ENCODE measurements around the gene KIF5C.
A peak's percentile ranks its signal among the peaks of the same experiment; 100 is the strongest.

Gene KIF5C

DNA sequence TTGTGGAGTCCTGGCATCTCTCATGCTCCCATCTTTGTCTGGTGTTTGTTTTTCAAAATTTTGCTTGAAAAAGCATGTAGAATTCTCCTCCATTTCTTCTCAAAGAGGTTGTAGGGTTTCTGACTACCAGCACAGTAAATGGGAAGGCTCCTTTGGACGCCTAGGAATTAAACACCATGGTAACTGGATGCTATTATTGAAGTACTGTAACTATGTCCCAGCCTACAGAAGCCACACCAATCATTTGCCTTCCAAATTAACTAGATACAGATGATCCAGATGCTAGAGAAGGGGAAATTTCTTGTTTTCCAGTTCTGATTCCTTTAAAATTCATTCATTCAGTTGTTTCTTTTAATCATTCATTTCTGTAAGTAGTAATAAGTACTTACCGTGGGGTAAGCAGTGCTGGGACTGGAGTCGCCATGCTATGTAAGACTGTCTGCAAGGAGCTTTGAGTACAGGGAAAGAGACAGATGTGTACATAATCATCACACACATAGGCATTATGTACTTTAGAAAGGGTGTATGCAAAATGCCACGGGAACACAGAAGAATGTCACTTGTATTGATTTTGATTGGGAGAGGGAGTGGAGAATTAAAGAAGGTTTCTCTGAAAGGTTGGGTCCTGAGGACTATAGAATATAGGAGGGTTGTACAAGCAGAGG, 49.6 kb downstream of the KIF5C start:
- no peak for DNase-seq

DNA sequence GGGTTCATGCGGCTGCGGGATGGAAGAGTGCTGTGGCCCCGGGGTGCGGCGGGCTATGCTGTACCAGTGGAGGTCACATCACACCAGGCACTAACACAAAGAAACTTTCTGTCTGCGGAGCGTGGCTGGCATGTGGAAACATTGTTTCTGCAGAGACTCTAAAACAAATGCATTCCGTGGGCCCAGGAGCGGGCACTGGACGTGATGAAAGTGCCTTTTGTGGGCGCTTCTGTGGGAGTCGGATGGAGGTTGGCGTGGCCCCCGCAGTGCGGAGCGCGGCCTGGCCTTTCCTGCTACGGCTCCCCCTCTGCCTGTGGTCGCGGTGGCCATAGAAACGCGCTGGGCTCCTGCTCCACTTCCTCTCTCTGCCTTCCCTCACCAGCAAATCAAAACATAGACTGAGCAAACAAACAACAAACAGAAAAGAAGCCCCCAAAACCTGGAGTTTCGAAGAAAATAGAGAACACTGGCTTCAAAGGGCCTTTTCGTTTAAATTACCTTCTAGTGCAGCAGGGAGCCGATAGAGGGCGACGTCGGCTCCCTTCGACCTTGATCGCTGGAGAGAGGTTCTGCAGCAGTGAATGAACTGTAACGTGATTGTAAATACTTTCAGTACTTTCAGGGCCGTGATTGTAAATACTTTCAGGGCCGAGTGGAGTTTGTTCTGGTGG, 51.4 kb downstream of the KIF5C start:
- no peak for DNase-seq

DNA sequence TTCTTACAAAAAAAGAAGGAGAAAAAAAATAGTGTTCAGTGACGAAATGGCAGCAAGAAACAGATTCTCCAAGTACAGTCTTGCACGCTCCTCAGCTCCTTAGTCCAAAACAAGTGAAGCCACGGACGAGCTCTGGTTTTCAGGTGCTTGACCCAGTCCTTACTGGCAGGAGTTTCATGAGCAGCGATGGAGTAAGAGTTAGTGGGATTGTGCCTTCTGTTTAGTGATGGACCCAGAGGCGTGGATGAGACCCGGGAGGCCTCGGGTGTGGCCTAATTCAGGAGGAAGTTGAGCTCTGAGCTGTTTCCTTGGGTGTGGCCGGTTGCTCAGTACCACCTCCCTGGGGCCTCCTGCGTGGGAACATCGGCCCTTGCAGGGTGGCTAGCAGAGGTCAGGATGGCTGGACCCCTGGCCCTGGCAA, 52.0 kb downstream of the KIF5C start:
- DNase-seq, result peak; percentile 38

DNA sequence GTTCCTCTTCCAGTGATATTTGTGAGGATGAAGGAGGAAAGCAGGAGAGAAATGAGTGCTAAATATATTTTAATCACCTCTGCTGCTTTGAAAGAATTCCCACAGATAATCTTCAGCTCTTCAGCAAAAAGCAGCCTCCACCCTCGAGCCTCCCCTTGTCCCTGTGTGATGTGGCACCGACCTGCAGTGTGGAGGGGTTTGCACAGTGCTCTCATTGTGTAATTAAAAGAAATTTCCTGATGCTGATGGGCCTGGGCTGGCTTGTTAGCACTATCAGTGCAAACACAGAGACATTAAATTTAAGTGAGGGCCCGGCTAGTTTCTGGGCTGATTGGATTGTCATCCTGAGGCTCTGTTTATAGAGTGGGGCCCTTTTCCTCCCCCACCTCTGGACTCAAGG, 53.4 kb downstream of the KIF5C start:
- no peak for DNase-seq

DNA sequence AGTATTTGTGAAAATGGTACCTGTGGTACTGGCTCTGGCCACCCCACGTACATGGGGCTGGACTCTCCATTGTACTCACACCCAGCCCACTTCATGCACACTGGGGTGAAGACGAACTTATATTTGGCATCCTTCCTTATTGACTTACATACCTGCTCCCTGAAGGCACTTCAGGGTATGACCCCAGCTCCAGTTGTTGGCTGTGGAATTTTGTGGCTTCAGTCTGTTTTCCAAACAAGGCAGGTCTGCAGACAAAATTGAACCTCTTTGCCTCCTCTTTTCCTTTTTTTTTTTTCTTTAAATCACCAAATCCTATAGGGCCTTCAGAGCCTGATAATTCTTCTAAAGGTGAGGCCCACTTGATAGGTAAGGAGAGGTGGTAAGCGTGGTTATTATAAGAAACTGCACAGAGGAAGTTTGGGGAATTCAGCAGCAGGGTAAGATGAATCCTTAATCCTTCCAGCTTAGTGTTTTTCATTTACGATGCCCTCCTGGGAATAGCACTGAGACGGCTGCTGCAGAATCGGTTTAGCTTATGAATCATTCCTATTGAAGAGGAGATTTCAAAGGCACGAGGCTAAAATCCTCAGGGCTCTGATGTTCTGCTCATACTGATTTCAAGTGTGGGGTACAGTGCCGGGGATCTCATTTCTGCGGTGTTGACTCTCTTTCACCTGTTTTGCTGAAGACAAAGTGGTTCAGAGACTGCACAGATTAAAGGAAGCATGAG, 55.2 kb downstream of the KIF5C start:
- no peak for DNase-seq

DNA sequence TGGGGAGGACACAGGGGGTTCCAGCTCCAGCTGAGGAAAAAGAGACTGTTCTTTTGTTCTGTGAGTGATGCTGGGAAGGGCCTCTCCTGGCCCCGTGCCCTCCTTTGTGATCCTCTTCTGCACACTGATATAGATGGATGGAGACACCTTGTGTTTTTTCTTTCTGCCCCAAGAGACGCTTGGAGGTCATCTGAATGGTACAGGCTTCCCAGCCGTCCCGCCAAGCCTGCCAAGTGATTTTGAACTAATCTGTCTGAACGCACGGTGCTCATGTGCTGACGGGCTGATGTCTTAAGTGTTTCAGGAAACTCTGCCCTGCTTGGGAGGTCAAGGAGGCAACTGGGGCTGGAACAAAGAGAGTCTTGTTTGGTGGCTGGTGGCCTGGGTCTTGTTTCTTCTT, 57.5 kb downstream of the KIF5C start:
- no peak for DNase-seq

DNA sequence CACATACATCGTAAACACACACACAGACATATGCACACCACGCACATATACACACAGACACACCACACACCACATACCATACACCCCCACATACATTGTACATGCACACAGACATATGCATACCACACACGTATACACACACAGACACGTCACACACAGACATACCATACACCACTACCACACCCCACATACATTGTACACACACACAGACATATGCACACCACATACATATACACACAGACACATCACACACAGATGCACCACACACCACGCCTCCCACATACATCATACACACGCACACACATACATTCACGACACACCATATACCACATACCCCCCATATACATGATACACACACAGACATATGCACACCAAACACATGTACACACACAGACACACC, 58.4 kb downstream of the KIF5C start:
- DNase-seq, result no peak

DNA sequence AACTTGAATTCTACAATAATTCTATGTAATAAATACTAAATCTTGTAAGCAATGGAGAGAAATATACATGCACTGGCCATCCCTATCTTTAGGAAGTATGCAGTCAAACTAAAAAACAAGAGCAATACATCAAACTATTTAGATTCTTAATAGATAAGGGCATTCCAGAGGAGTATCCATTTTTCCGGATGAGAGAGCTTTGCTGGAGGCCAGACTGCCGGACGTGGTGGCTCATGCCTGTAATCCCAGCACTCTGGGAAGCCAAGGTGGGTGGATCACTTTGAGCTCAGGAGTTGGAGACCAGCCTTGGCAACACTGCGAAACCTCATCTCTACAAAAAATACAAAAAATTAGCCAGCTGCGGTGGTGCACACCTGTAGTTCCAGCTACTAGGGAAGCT, 60.8 kb downstream of the KIF5C start:
- DNase-seq, result no peak

DNA sequence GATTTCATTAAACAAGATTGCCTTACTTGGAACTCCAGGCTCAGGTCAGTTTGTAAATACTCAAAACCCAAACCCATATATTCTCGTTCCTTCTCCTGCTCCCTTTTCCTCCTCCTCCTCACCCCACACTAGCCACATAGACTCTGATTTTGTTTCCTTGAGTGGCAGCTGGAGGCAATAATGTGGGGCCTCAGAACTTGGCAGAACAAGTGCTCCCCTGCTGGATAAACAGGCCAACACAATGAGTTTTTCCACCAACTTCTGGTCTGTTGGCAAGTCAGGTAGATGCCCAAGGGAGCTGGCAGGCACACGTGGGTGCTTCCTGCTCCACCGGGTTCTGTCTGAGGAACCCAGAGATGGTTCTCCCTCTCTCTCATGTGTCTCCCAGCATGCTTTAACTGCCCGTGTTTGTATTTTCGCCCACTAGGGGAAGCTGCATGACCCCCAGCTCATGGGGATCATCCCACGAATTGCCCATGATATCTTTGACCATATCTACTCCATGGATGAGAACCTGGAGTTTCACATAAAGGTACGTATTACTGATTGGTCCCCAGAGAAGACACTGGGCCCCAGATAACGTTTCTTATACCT, 61.9 kb downstream of the KIF5C start:
- no peak for DNase-seq

DNA sequence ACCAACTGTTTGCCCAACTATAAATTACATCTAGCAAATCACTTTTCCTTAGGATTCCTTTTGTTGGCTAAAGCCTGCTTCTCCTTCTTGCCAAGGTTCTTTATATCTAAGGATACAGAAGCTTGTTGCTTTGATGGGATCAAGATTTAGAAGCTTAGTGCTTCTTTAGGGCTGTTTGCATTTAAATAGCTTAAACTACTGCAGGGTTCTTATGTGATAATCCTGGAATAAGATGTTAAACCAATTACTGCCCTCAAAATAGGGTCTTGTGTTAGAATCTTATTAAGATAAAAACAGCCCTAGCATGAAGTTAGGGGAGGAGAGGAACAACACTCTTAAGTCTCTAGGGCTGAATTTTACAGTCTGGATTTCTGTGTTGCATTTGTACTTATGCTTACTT, 64.2 kb downstream of the KIF5C start:
- DNase-seq, result no peak

DNA sequence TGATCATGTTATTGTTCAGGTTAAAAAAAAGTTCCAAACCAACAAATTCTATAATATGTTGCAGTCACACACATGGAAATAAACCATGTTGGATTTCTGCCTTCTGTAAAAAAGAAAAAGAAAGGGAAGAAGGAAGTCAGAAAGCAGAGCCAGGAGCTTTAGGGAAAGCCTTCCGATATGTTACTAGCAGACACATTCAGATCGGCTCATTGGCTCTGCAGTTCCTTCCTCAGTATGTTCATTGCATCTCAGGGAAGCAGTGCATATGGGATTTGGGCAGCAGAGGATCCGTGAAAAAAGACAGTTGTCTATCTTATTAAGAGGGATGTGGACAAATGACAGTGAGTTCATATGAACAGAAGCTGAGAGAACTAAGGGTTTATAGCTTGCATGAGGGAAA, 68.1 kb downstream of the KIF5C start:
- DNase-seq, result no peak

DNA sequence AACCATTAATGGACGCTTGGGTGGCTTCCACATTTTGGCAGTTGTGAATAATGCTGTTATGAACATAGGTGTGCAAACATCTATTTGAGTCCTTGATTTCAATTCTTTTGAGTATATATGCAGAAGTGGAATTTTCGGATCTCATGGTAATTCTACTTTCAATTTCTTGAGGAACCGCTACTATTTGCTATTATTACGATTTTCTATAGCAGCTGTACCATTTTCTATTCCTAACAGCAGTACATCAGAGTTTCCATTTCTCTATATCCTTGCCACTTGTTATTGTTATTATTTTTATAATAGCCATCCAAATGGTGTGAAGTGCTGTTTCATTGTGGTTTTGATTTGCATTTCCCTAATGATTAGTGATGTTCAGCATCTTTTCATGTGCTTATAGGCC, 69.5 kb downstream of the KIF5C start:
- DNase-seq, result no peak

DNA sequence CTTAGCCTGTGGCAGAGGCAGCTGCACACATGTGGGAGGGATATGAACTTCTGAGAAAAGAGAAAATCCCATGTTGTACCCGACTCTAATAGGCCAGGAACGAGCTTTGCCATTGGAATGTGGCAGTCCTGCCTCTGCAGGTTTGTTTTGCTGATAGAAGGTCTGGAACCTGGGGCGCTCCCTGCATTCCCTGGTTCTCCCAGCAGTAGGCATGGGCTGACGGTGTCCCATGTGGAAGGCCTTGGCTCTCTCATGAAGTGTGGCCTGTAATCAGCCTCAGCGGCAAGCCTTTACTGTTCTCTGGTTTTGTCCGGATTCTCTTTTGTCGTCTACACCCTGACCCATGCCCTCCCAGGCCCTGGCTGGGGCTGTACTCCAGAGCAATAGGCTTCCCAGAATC, 72.3 kb downstream of the KIF5C start:
- no peak for DNase-seq

DNA sequence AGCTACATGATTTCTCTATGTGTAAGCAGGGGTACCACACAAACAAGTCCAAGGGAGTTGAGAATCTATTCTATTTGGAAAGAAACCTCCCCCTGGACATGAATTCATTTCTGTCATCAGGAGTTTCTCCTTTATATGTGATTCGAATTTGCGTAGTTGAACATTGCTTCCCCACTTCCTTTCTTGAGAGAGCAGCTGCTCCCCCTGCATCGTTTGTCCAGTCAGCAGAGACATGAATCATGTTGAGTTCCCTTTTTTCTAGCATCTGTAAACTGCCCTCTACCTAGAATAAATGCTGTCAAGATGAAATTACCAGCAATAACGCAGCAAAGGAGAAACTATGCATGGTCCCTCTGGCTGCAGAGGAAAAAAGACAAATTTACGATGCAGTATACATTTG, 73.8 kb downstream of the KIF5C start:
- no peak for DNase-seq

DNA sequence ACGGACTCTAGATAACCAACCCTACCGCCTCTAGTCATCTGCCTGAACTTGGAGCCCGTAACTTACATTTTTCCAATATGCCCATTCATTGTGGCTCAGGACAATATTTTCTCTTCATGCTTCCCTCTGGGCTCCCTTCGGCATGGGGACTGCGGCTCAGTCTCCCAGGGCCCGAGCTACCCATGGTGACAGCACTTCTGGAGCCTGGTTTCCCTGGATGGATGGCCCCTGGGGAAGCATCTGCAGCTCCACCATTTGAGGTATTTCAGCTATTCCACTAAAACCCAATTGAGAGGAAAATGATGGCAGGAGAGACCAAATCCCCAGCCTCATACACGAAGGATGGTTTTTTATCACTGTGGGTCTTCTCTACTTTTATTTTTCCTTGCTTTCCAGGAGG, 74.3 kb downstream of the KIF5C start:
- no peak for DNase-seq

DNA sequence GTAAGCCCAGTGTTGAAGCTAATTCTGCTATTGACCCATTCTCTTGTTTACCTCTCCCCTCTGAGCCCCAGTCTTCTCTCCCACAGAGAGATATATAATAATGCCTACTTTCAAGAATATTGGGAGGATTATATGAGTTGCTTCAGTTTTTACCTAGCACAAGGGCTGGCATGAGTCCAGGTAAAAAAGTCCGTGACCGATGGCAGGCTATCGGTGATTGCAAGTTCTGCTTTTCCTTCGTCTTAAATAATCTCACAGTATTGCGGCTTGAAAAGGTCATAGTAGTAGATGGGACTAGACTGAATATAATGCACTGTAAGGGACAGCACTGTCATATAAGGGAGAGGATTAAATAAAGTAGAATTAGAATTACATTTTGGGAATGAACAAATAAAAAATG, 77.6 kb downstream of the KIF5C start:
- no peak for DNase-seq

DNA sequence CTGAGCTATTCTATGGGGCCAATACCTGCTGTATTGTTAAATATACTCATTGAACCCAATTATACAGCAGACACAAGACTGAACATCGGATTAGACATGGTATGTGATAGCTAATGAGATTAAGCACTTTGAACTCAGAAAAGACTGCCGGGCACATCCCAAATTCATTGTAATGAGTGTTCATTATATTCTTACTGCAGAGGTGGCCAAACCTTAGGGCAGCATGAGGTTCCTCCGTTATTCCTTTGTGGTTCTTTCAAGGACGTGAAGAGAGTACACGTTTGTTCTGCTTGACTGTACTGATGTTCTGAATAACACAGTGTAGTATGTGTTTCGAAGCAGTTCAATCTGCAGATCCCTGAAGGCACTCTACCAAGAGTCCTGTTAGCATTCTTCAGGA, 78.4 kb downstream of the KIF5C start:
- DNase-seq, result no peak

DNA sequence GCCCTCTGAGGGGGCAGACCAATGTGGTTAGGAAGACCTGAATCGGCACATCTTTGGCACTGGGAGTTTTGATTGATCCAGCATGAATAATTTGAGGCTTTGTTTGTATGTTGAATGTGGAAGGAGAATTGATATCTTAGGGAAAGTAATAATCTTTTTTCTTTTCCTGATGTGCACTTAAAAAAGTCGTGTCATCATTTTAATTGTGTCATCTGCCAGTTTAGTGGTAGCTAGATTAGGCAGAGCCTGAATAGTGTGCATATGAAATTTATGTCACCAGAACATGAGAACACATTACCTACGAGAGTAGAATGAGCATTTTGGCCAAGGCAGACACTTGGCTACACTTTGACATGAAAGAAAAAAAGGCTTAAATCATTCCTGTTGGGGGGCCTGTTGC, 79.5 kb downstream of the KIF5C start:
- no peak for DNase-seq

DNA sequence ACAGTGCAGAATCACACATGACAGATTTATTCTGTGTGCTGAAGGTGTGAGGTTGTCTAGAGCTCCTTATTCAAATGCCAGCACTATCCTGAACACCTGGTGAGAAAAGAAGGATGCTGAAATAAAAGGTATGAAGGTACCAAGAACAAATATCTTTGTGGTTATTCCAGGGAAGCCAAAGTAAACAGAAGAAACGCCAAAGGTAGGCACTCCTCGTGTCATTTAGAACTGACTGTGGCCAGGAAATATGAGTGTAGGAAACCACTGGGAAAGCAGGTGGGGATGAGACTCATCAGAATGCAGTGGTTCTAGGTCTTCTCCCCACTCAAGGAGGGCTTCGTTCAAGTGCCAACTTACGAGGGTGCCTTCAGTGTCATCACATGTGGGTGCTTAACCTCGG, 80.8 kb downstream of the KIF5C start:
- no peak for DNase-seq

DNA sequence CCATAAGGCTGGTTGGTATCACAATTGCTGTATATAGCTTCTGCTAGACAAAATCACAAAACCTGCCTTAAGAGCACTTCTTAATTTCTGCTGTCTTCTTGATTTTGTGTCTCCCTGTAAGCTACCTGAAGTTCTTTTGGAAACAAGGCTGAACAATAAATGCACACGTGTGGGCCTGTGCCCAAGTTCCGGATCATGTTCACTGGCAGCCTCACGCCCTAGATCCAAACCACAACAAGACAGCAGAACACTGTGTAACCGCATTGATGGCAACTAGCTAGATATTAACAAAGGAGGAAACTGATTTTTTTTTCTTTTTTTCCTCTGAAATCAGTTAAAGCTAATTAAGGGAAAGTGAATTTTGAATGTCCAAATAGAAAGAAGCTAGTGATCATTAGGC, 82.0 kb downstream of the KIF5C start:
- no peak for DNase-seq

DNA sequence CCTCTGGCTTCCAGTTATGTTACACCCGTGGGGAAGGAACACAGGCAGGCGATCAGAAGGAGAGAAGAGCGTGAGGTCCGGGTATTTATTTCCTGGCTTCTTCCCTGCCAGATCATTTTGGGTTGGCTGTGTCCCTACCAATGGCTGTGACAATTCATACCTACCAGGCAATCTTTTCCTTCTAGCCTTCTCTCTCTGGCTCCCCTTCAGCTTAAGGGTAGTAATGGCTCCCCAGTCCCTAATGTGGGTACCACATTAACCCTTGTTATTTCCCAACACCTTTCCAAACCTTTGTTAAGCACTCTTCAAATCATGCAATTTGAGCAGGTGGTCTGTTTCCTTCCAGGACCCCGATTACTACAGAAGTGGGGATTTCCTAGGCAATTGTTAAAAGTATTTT, 84.7 kb downstream of the KIF5C start:
- no peak for DNase-seq

DNA sequence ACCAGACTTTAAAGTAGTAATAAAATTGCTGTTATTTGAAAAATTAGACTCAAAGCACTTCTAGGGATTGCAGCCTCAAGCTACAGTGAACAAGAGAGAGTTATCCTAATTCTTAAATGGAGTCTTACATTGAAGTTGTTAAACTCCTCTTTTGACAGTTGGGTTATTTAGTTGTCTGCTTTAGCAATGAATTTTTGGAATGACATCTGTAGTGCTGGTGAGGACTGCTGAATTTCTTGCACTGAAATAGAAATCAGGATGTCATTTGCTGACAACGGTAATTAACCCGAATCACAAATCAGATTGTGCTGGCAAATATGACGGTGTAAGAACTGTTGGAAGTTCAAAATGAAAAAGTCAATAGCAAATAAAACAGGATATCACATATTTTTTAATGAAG, 85.5 kb downstream of the KIF5C start:
- no peak for DNase-seq

DNA sequence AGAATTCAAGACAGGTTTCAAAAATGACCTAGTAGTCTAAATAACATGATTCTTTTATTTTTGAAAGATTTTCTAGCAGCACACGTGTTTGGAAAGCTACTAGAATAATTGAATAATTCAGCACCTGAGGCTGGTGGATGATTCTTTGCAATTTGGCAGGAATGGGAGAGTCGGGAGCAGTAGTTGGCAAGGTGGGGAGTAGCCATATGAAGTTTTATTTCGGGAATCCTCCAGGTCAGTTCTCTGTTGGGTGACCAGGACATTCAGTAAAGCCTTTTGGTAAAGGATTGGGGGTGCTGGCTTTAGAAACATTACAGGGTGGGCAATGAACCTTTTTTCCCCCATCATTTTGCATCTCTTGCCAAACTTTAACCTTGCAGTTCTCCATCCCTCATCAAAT, 88.4 kb downstream of the KIF5C start:
- no peak for DNase-seq
